Measurements from ENCODE around the gene MID2. TPM values are rescaled to one million over a fixed set of nuclear protein-coding genes. Genes with fewer than 3 reads are reported as not detected.
A peak's percentile ranks its signal among the peaks of the same experiment; 100 is the strongest.

The MID2 gene
- total and polyA plus RNA-seq, 7 experiments from 2014 or later = 4.4 to 22.5 (median 16.2) TPM

DNA sequence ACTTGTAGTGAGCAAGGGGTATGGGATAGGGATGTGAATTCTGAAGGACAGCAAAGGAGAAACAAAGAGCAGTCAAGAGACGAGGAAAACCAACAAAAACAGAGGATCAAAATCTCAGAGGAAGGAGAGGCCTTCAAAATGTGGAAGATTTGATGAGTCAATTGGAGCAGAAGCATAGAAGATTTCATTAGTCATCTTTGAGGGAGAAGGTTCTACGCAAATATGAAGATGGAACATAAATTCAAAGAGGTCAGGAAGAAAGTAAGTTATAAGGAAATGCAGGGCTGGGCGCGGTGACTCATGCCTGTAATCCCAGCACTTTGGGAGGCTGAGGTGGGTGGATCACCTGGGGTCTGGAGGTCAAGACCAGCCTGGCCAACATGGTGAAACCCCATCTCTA is 35.4 kb downstream of the MID2 start:
- ChIA-PET POLR2A (no interaction called here), CTCF (no interaction called here)
- intact Hi-C loops (cut with micrococcal nuclease) = no loop called here
- no peaks in the 10 kb centered on the region for H3K27me3 ChIP-seq (ENCODE audit: control insufficient read depth in 2 of 2, insufficient read depth in 2 of 2, low read length in 2 of 2)
- H3K36me3 ChIP-seq (ENCODE audit: control insufficient read depth in 2 of 3, insufficient read depth in 3 of 3, low read length in 3 of 3) = no peaks in the 10 kb centered on the region
- Mint-ChIP-seq H3K9me3 (no peaks in the 10 kb centered on the region), H3K36me3 (peaks cover 0 to 29% (median 8%) of the 10 kb centered on the region in 5 donors), H3K4me3 (no peak overlapping the region), H3K27ac (no peak overlapping the region), H3K4me1 (peaks cover 0 to 15% (median 3%) of the 10 kb centered on the region in 7 donors), H3K27me3 (no peaks in the 10 kb centered on the region)
- H3K27ac ChIP-seq (ENCODE audit: low read depth, low read length) = no peak overlapping the region
- H3K9me3 ChIP-seq (ENCODE audit: control insufficient read depth in 2 of 3, low read length in 3 of 3) = no peaks in the 10 kb centered on the region
- H3K4me3 ChIP-seq (ENCODE audit: low read length) = no peak overlapping the region
- ATAC-seq = no peak
- no peak for DNase-seq
- H3K4me1 ChIP-seq (ENCODE audit: control insufficient read depth in 2 of 2, insufficient read depth in 2 of 2, low read length in 2 of 2) = no peaks in the 10 kb centered on the region

DNA sequence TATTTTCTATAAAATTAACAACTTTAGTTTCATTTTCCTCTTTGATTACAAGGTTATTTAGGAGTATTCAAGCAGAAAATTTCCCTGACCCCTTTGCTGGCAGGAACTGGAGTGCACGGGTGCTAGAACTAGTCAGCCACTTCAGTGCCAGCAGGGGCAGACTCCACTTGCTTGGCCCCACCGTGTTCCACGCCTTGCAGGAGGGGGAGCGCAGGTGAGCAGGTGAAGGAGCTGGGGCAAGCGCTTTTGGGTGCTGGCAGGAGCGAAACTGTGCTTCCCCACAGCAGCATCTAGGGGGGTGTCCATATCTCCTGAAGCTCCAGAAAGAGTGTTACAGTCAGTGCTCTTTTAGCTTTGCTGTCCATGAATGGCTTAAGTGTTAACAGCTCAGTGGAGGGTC is 45.5 kb downstream of the MID2 start:
- Histone ChIP-seq H3K36me3 (ENCODE audit: control insufficient read depth in 2 of 3, insufficient read depth in 3 of 3, low read length in 3 of 3) (no peaks in the 10 kb centered on the region), H3K4me3 (ENCODE audit: low read length) (no peak overlapping the region), H3K4me1 (ENCODE audit: control insufficient read depth in 2 of 2, insufficient read depth in 2 of 2, low read length in 2 of 2) (no peaks in the 10 kb centered on the region), H3K27me3 (ENCODE audit: control insufficient read depth in 2 of 2, insufficient read depth in 2 of 2, low read length in 2 of 2) (no peaks in the 10 kb centered on the region), H3K9me3 (ENCODE audit: control insufficient read depth in 2 of 3, low read length in 3 of 3) (no peaks in the 10 kb centered on the region), H3K27ac (ENCODE audit: low read depth, low read length) (no peak overlapping the region)
- DNase-seq = no peak
- ChIA-PET CTCF (no interaction called here), POLR2A (no interaction called here)
- no peak overlapping the region for H3K4me3 Mint-ChIP-seq
- no peak for ATAC-seq
- intact Hi-C loops (cut with micrococcal nuclease) = no loop called here
- H3K27me3 Mint-ChIP-seq = no peaks in the 10 kb centered on the region
- H3K36me3 Mint-ChIP-seq = peaks cover 0 to 6% (median 0%) of the 10 kb centered on the region in 5 donors
- H3K4me1 Mint-ChIP-seq = peaks cover 0 to 11% (median 0%) of the 10 kb centered on the region in 7 donors
- no peaks in the 10 kb centered on the region for H3K9me3 Mint-ChIP-seq
- no peak overlapping the region for H3K27ac Mint-ChIP-seq

GRCh38 chrX:107878106-107878505 is 52.4 kb downstream of the MID2 start:
- H3K36me3 ChIP-seq (ENCODE audit: control insufficient read depth in 2 of 3, insufficient read depth in 3 of 3, low read length in 3 of 3) = no peaks in the 10 kb centered on the region
- Mint-ChIP-seq H3K4me3 (no peak overlapping the region), H3K27ac (no peak overlapping the region), H3K9me3 (no peaks in the 10 kb centered on the region), H3K27me3 (no peaks in the 10 kb centered on the region), H3K4me1 (no peaks in the 10 kb centered on the region), H3K36me3 (peaks cover 0 to 16% (median 5%) of the 10 kb centered on the region in 5 donors)
- ChIA-PET CTCF (interaction anchor here (0.6 kb wide), 1 partner anchor 24 kb away, joined by 4 read pairs; no protein-coding TSS in a partner anchor), POLR2A (no interaction called here)
- H3K27ac ChIP-seq (ENCODE audit: low read depth, low read length) = no peak overlapping the region
- no peaks in the 10 kb centered on the region for H3K4me1 ChIP-seq (ENCODE audit: control insufficient read depth in 2 of 2, insufficient read depth in 2 of 2, low read length in 2 of 2)
- H3K27me3 ChIP-seq (ENCODE audit: control insufficient read depth in 2 of 2, insufficient read depth in 2 of 2, low read length in 2 of 2) = no peaks in the 10 kb centered on the region
- H3K4me3 ChIP-seq (ENCODE audit: low read length) = no peak overlapping the region
- ATAC-seq = no peak
- intact Hi-C loops (cut with micrococcal nuclease) = no loop called here
- DNase-seq = no peak
- H3K9me3 ChIP-seq (ENCODE audit: control insufficient read depth in 2 of 3, low read length in 3 of 3) = no peaks in the 10 kb centered on the region

DNA sequence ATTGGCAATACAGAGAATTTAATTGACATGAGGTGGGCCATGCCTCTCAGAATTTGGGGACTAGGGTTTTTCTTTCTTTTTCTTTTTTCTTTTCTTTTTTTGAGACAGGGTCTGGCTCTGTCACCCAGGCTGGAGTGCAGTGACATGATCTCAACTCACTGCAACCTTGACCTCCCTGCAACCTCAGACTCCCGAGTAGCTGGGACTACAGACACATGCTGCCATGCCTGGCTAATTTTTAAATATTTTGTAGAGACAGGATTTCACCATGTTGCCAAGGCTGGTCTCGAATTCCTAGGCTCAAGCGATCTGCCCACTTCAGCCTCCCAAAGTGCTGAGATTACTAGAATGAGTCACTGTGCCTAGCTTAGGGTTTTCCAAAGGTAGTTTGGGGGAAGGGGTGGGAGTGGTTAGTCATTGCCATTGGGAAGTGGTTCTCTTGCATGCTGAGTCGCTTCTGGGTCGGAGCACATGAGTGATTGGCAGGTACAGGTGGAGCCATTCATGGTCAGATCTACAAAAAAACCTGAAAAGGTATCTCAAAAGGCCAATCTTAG is 54.5 kb downstream of the MID2 start:
- CTCF ChIA-PET = no interaction called here
- H3K27me3 Mint-ChIP-seq = no peaks in the 10 kb centered on the region
- intact Hi-C loops (cut with micrococcal nuclease) = no loop called here
- Histone ChIP-seq H3K4me1 (ENCODE audit: control insufficient read depth in 2 of 2, insufficient read depth in 2 of 2, low read length in 2 of 2) (no peaks in the 10 kb centered on the region), H3K27ac (ENCODE audit: low read depth, low read length) (no peak overlapping the region), H3K36me3 (ENCODE audit: control insufficient read depth in 2 of 3, insufficient read depth in 3 of 3, low read length in 3 of 3) (no peaks in the 10 kb centered on the region), H3K9me3 (ENCODE audit: control insufficient read depth in 2 of 3, low read length in 3 of 3) (no peaks in the 10 kb centered on the region), H3K4me3 (ENCODE audit: low read length) (no peak overlapping the region), H3K27me3 (ENCODE audit: control insufficient read depth in 2 of 2, insufficient read depth in 2 of 2, low read length in 2 of 2) (no peaks in the 10 kb centered on the region)
- ATAC-seq (no peak), DNase-seq (no peak)
- no peak overlapping the region for H3K4me3 Mint-ChIP-seq
- POLR2A ChIA-PET = no interaction called here
- H3K27ac Mint-ChIP-seq = no peak overlapping the region
- peaks cover 0 to 16% (median 9%) of the 10 kb centered on the region in 5 donors for H3K36me3 Mint-ChIP-seq
- H3K9me3 Mint-ChIP-seq = peaks cover 0 to 6% (median 0%) of the 10 kb centered on the region in 11 donors
- no peaks in the 10 kb centered on the region for H3K4me1 Mint-ChIP-seq

DNA sequence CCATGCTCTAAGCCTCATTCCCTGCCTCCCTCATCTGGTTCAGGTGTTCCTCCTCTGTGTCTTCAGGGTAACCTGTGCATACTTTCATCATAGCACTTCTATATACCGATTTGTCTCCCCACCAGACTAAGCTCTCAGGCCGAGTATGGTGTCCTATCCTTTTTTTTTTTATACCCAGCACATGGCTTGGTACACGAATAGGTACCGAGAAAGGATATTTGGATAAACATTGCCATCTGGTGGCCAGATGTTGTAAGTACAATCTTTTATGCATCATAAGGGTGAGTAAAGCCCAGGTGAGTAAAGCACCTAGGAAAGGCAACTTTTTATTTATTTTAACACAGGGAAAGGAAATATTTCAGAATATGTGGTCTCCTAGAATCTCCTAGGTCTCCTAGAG is 68.4 kb downstream of the MID2 start:
- Histone ChIP-seq H3K27me3 (ENCODE audit: control insufficient read depth in 2 of 2, insufficient read depth in 2 of 2, low read length in 2 of 2) (no peaks in the 10 kb centered on the region), H3K27ac (ENCODE audit: low read depth, low read length) (no peak overlapping the region), H3K9me3 (ENCODE audit: control insufficient read depth in 2 of 3, low read length in 3 of 3) (no peaks in the 10 kb centered on the region), H3K4me1 (ENCODE audit: control insufficient read depth in 2 of 2, insufficient read depth in 2 of 2, low read length in 2 of 2) (no peaks in the 10 kb centered on the region), H3K36me3 (ENCODE audit: control insufficient read depth in 2 of 3, insufficient read depth in 3 of 3, low read length in 3 of 3) (no peaks in the 10 kb centered on the region), H3K4me3 (ENCODE audit: low read length) (no peak overlapping the region)
- ChIA-PET CTCF (interaction anchor here (0.6 to 1.1 kb wide), 6 partner anchors 38 to 999 kb away, joined by 3 to 5 read pairs (median 4); no protein-coding TSS in a partner anchor), POLR2A (no interaction called here)
- H3K27ac Mint-ChIP-seq = peak overlapping the region in 3 of 9 donors; percentile 20 to 90 (median 52)
- peak in 7 of 9 donors; percentile 30 to 68 (median 61) for DNase-seq
- peaks cover 0 to 9% (median 2%) of the 10 kb centered on the region in 11 donors for H3K9me3 Mint-ChIP-seq
- H3K36me3 Mint-ChIP-seq = peaks cover 2 to 16% (median 9%) of the 10 kb centered on the region in 5 donors
- H3K4me1 Mint-ChIP-seq = peaks cover 0 to 8% (median 0%) of the 10 kb centered on the region in 7 donors
- no peak overlapping the region for H3K4me3 Mint-ChIP-seq
- no peaks in the 10 kb centered on the region for H3K27me3 Mint-ChIP-seq
- peak; percentile 72 for ATAC-seq
- intact Hi-C loops (cut with micrococcal nuclease) = loop anchor here (1.0 to 10.0 kb wide), 14 partner anchors 67 to 1020 kb away; partner anchors contain the start of genes NCBP2L (in 2 of the 2), MID2 (in 1 of the 2), RBM41 (in 1 of the 2) and TSC22D3 (in 1 of the 2)

- CTCF ChIA-PET = interaction anchor here (0.6 kb wide), 1 partner anchor 753 kb away, joined by 8 read pairs; no protein-coding TSS in a partner anchor
- Mint-ChIP-seq H3K27me3 (no peaks in the 10 kb centered on the region), H3K4me1 (peaks cover 0 to 5% (median 0%) of the 10 kb centered on the region in 7 donors), H3K4me3 (no peak overlapping the region), H3K27ac (no peak overlapping the region), H3K36me3 (peaks cover 2 to 25% (median 14%) of the 10 kb centered on the region in 5 donors), H3K9me3 (peaks cover 0 to 1% (median 0%) of the 10 kb centered on the region in 11 donors)
- Histone ChIP-seq H3K4me1 (ENCODE audit: control insufficient read depth in 2 of 2, insufficient read depth in 2 of 2, low read length in 2 of 2) (no peaks in the 10 kb centered on the region), H3K9me3 (ENCODE audit: control insufficient read depth in 2 of 3, low read length in 3 of 3) (no peaks in the 10 kb centered on the region), H3K27ac (ENCODE audit: low read depth, low read length) (no peak overlapping the region), H3K27me3 (ENCODE audit: control insufficient read depth in 2 of 2, insufficient read depth in 2 of 2, low read length in 2 of 2) (no peaks in the 10 kb centered on the region), H3K36me3 (ENCODE audit: control insufficient read depth in 2 of 3, insufficient read depth in 3 of 3, low read length in 3 of 3) (no peaks in the 10 kb centered on the region), H3K4me3 (ENCODE audit: low read length) (no peak overlapping the region)
- ATAC-seq (no peak), DNase-seq (no peak)
- intact Hi-C loops (cut with micrococcal nuclease) = no loop called here
- POLR2A ChIA-PET = no interaction called here
Measured at GRCh38 chrX:107902721-107903120, 77.1 kb downstream of the MID2 start.

- Histone ChIP-seq H3K27me3 (ENCODE audit: control insufficient read depth in 2 of 2, insufficient read depth in 2 of 2, low read length in 2 of 2) (no peaks in the 10 kb centered on the region), H3K27ac (ENCODE audit: low read depth, low read length) (no peak overlapping the region), H3K4me1 (ENCODE audit: control insufficient read depth in 2 of 2, insufficient read depth in 2 of 2, low read length in 2 of 2) (no peaks in the 10 kb centered on the region), H3K4me3 (ENCODE audit: low read length) (no peak overlapping the region), H3K36me3 (ENCODE audit: control insufficient read depth in 2 of 3, insufficient read depth in 3 of 3, low read length in 3 of 3) (no peaks in the 10 kb centered on the region), H3K9me3 (ENCODE audit: control insufficient read depth in 2 of 3, low read length in 3 of 3) (no peaks in the 10 kb centered on the region)
- DNase-seq (no peak), ATAC-seq (no peak)
- Mint-ChIP-seq H3K4me3 (no peak overlapping the region), H3K36me3 (peaks cover 2 to 31% (median 18%) of the 10 kb centered on the region in 5 donors), H3K4me1 (peaks cover 0 to 11% (median 0%) of the 10 kb centered on the region in 7 donors), H3K27ac (no peak overlapping the region), H3K9me3 (peaks cover 0 to 1% (median 0%) of the 10 kb centered on the region in 11 donors), H3K27me3 (no peaks in the 10 kb centered on the region)
- intact Hi-C loops (cut with micrococcal nuclease) = no loop called here
- ChIA-PET POLR2A (no interaction called here), CTCF (no interaction called here)
Measured at GRCh38 chrX:107905366-107905765, 79.7 kb downstream of the MID2 start.

Data from naive thymus-derived CD4-positive, alpha-beta T cell (primary cell).